Retinal pigment epithelial cell (primary cell): ENCODE measurements around the gene TMEM123.

Experiments
- DNase-seq: peaks from one replicate; pipeline ENCODE4 v3.0.0-alpha.2; 2010; ENCODE audit warnings: low read depth
- H3K4me3 ChIP-seq: 2 replicates; pipeline ENCODE4 v1.5.1; 2011; ENCODE audit warnings: mild to moderate bottlenecking, low read length, control low read depth, moderate library complexity
- CTCF ChIP-seq: conservative IDR thresholded peaks from 2 replicates; pipeline ENCODE4 v1.5.1; 2011; ENCODE audit warnings: low read depth, low read length, control low read depth, inconsistent platforms

The TMEM123 gene

GRCh38 chr11:102472127-102472526 is 19.6 kb upstream of the TMEM123 start:
- no peak for DNase-seq
- no peak overlapping the region for H3K4me3 ChIP-seq
- TF ChIP-seq CTCF: no peak

- H3K4me3 ChIP-seq: no peak overlapping the region
- DNase-seq: no peak
- TF ChIP-seq CTCF: no peak
These were observed 18.9 kb upstream of the TMEM123 start for GRCh38 chr11:102471474-102471873.

GRCh38 chr11:102470251-102470650 is 17.7 kb upstream of the TMEM123 start:
- DNase-seq: no peak
- no peak overlapping the region for H3K4me3 ChIP-seq
- no peak for TF ChIP-seq CTCF

- TF ChIP-seq CTCF: no peak
- H3K4me3 ChIP-seq: no peak overlapping the region
- DNase-seq: peak; percentile 71
These were observed 16.7 kb upstream of the TMEM123 start for GRCh38 chr11:102469196-102469821.

GRCh38 chr11:102468616-102469195 is 16.1 kb upstream of the TMEM123 start:
- no peak for TF ChIP-seq CTCF
- no peak for DNase-seq
- no peak overlapping the region for H3K4me3 ChIP-seq

GRCh38 chr11:102467853-102468580 is 15.5 kb upstream of the TMEM123 start:
- no peak for DNase-seq
- no peak overlapping the region for H3K4me3 ChIP-seq
- TF ChIP-seq CTCF: no peak
